AG04450 (cell line): ENCODE data around the gene CSTPP1. TPM values are rescaled to one million over a fixed set of nuclear protein-coding genes. Genes with fewer than 3 reads are reported as not detected.
A peak's percentile ranks its signal among the peaks of the same experiment; 100 is the strongest.
"Not testable (repeated sequence)": the region's sequence is repeated elsewhere in the genome, so short reads cannot be mapped to it uniquely, and the experiment has no call there.

Experiments used
- CTCF ChIA-PET: fragments of 300-600, 350-600 bp; formaldehyde crosslinking; extraction: SDS; loops from one replicate; lab custom pipeline; 2022; ENCODE audit warnings: antibody characterized with exemption, inconsistent platforms; lab: Charles Lee
- POLR2A ChIA-PET: fragments of 350-600 bp; formaldehyde crosslinking; extraction: SDS; loops from one replicate; lab custom pipeline; 2021; ENCODE audit warnings: antibody characterized with exemption, inconsistent platforms; lab: Yijun Ruan, JAX
- DNase-seq: peaks from one replicate; pipeline ENCODE4 v3.0.0-alpha.2; 2011; ENCODE audit warnings: low read depth, low spot score
- H3K27ac ChIP-seq: one replicate; pipeline ENCODE4 v1.5.1; 2012; ENCODE audit warnings: low read depth, low read length, control low read depth
- H3K27me3 ChIP-seq: one replicate; pipeline ENCODE4 v1.6.0; 2012; ENCODE audit warnings: low read length; ENCODE audit not compliant: control insufficient read depth, insufficient read depth
- H3K4me3 ChIP-seq: 2 replicates; pipeline ENCODE4 v1.5.1; 2011; ENCODE audit warnings: mild to moderate bottlenecking, low read depth, low read length, control low read depth
- H3K9me3 ChIP-seq: 2 replicates; pipeline ENCODE4 v1.5.1; 2012; ENCODE audit warnings: low read length; ENCODE audit not compliant: control insufficient read depth, insufficient read depth
- polyA plus RNA-seq: library from polyadenylated mRNA; depleted of rRNA; stranded (reverse); fragments of >200 nt; gene quantifications from 2 replicates; pipeline ENCODE4 v1.2.3, GENCODE V29; 2011
- TF ChIP-seq, protein P1 (sequence below): IDR thresholded peaks from 2 replicates; pipeline ENCODE4 v1.5.1; 2011; ENCODE audit warnings: low read depth, low read length, control low read depth, inconsistent platforms

Gene CSTPP1
- polyA plus RNA-seq, 1 experiment = 30.2 TPM

DNA sequence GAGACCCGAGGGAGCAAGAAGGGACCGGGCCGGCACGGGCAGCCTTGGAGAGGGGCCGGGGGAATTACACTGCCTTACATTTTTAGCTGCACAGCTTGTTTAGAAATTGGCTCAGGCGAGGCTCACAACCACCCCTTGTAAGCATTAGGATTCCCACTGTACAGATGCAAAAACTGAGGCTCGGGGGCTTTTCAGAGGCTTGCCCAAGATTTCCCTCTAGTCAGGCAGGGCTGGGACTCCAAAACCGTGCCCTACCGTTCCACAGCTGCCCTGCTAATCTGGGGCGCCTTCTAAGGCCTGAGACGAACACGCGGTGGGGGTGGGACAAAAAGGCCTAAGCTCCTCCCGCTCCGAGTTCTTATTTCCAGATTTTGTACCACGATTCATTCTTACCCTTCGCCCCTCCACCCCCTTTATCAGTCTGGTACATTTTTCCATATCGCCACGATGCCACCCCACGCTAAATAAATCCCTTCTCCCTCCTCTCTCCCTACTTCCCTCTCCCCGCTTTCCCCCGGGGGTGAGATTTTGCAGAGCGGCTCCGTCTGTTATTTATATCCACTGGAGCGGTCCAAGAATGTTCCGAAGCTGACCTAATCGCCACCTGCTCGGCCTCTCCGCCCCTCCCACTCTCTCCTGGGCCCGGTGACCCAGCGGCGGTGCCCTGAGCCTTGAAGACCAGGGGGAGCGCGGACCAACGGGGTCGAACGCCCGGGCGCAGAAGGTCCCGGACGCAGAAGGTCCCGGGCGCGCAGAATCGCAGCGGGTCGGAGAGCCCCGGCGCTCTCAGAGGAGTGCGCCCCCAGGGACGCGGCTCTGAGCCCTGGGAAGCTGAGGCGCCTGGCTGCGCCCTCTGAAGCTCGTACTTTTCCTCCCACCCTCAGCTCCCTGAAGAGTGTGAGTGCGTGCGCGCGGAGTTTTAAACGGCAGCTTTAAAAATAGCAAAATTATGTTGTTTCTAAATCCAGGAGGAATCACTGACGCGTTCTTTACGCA lies 250.4 kb downstream of the CSTPP1 start:
- CTCF ChIA-PET = interaction anchor here (0.6 to 2.3 kb wide), 8 partner anchors 9 to 167 kb away, joined by 3 to 13 read pairs (median 4); partner anchors contain the start of genes ACP2 and NR1H3
- Histone ChIP-seq H3K27me3 (no peaks in the 10 kb centered on the region), H3K27ac (no peak overlapping the region), H3K4me3 (peak overlapping the region; percentile 67), H3K9me3 (no peaks in the 10 kb centered on the region)
- POLR2A ChIA-PET = interaction anchor here (0.7 to 1.3 kb wide), 6 partner anchors 11 to 71 kb away, joined by 3 to 7 read pairs (median 3); partner anchors contain the start of genes ACP2, DDB2 and NR1H3
- DNase-seq = no peak
- TF ChIP-seq, protein P1, sequence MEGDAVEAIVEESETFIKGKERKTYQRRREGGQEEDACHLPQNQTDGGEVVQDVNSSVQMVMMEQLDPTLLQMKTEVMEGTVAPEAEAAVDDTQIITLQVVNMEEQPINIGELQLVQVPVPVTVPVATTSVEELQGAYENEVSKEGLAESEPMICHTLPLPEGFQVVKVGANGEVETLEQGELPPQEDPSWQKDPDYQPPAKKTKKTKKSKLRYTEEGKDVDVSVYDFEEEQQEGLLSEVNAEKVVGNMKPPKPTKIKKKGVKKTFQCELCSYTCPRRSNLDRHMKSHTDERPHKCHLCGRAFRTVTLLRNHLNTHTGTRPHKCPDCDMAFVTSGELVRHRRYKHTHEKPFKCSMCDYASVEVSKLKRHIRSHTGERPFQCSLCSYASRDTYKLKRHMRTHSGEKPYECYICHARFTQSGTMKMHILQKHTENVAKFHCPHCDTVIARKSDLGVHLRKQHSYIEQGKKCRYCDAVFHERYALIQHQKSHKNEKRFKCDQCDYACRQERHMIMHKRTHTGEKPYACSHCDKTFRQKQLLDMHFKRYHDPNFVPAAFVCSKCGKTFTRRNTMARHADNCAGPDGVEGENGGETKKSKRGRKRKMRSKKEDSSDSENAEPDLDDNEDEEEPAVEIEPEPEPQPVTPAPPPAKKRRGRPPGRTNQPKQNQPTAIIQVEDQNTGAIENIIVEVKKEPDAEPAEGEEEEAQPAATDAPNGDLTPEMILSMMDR = peak; percentile 18

DNA sequence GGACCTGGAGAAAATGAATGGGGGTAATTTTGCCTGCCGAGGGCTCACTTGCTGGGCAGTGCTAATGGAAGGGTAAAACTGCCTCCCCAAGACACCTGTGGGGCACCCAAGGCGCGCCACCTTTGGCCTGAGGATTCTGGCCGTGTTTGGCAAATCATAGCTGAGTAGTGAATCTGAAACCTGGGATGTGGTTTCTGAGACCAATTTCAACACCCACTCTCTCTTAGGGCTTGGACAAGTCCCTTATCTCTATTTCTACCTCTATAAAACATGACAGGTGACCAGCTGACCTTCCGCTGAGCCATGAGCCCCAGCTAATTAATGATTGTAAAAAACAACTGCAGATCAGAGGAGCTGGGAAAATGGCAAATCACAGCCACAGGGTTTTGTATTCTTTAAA lies 251.2 kb downstream of the CSTPP1 start:
- Histone ChIP-seq H3K4me3 (peak overlapping the region; percentile 67), H3K27ac (peak overlapping the region; percentile 2), H3K27me3 (no peaks in the 10 kb centered on the region), H3K9me3 (no peaks in the 10 kb centered on the region)
- TF ChIP-seq, protein P1 = no peak
- no peak for DNase-seq
- POLR2A ChIA-PET = interaction anchor here (0.9 to 1.3 kb wide), 5 partner anchors 12 to 70 kb away, joined by 3 to 7 read pairs (median 3); partner anchors contain the start of genes ACP2, DDB2 and NR1H3
- CTCF ChIA-PET = interaction anchor here (0.5 to 2.3 kb wide), 9 partner anchors 8 to 167 kb away, joined by 3 to 13 read pairs (median 3); partner anchors contain the start of genes ACP2 and NR1H3

DNA sequence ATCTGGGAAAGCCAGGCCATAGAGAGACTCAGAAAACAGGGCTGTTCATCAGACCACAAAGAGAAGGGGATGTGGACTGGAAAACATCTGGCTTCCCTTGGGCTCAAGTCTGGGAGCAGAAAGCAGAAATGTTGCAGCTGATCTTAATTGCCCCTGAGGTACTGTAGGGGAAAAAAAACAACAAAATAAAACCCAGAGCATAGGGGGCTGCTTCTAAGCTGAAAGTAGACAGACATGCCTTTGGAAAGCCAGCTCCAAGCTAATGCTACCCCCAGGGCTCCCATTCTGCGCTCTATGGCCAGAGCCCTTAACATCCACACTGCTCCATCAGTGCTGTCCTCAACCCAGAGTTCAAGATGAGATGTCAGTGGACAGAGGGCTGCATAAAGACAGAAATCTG lies 251.7 kb downstream of the CSTPP1 start:
- Histone ChIP-seq H3K4me3 (no peak overlapping the region), H3K27me3 (no peaks in the 10 kb centered on the region), H3K27ac (no peak overlapping the region), H3K9me3 (no peaks in the 10 kb centered on the region)
- CTCF ChIA-PET = interaction anchor here (0.5 to 2.3 kb wide), 7 partner anchors 8 to 166 kb away, joined by 3 to 13 read pairs (median 3); partner anchors contain the start of gene ACP2
- no peak for DNase-seq
- POLR2A ChIA-PET = interaction anchor here (1.3 kb wide), 2 partner anchors 13 to 70 kb away, joined by 3 read pairs; partner anchors contain the start of gene NR1H3
- TF ChIP-seq, protein P1 = no peak

DNA sequence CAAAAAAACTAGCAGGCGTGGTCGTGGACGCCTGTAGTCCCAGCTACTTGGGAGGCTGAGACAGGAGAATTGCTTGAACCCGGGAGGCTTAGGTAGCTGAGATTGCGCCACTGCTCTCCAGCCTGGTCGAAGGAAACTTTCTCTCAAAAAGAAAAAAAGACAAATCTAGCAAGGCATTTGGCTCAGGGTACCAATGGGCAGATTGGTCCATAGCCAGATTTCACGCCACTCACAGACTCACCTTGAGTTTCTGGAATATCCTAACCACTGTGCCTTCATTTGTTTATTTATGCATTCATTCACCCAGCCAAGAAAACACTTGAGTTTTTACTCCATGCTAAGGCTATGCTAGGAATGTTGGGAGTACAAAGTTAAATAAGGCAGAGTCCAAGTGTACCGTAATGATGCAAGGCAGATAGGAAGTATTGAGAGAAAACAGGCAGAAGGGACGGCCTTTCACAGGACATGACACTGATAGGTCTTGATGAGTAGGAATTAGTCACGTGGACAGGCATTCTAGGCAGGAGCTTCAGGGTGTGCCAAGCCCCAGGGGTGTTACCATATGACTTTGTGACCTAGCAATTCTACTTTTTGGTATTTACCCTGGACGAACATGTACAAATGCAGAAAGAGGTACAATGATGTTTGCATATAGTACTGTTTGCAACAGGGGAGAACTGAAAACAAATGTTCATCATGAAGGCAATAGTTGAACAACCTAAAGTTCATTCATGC lies 252.7 kb downstream of the CSTPP1 start:
- Histone ChIP-seq H3K4me3 (no peak overlapping the region), H3K27ac (no peak overlapping the region), H3K27me3 (no peaks in the 10 kb centered on the region), H3K9me3 (no peaks in the 10 kb centered on the region)
- TF ChIP-seq, protein P1 = no peak
- CTCF ChIA-PET = interaction anchor here (1.2 to 1.8 kb wide), 2 partner anchors 9 to 70 kb away, joined by 3 to 6 read pairs; no protein-coding TSS in a partner anchor
- DNase-seq = peak; percentile 55
- POLR2A ChIA-PET = interaction anchor here (0.8 to 1.3 kb wide), 2 partner anchors 25 to 31 kb away, joined by 3 read pairs; partner anchors contain the start of gene DDB2

DNA sequence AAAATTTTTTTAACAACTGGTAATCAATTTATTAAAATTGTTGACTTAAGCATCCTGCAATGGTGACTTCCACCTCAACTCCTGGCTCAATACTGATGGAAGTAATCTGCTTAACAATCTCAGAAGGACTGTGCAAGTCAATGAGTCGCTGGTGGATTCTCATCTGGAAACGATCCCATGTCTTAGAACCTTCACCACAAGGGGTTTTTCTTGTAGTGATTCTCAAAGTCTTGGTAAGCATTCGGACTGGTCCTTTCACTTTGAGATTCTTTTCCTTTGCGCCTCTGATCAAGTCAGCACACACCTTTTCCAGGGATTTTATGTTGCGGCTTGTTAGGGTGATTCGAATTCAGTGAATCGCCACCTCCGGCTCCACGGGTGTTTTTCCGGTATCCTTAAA lies 254.6 kb downstream of the CSTPP1 start:
- H3K27me3 ChIP-seq, H3K9me3 ChIP-seq, POLR2A ChIA-PET, DNase-seq, H3K27ac ChIP-seq, CTCF ChIA-PET, H3K4me3 ChIP-seq: not testable (repeated sequence)
